HG02678 (cell line): ENCODE measurements around the gene EIF6.
"Not testable (repeated sequence)": the region's sequence is repeated elsewhere in the genome, so short reads cannot be mapped to it uniquely, and the experiment has no call there.

Experiments
- ATAC-seq: cut with Tn5 transposase; IDR thresholded peaks from one replicate; pipeline ENCODE4 v1.9.1; 2021; ENCODE audit warnings: mild to moderate bottlenecking, moderate library complexity; ENCODE audit not compliant: unreplicated experiment

EIF6 gene

DNA sequence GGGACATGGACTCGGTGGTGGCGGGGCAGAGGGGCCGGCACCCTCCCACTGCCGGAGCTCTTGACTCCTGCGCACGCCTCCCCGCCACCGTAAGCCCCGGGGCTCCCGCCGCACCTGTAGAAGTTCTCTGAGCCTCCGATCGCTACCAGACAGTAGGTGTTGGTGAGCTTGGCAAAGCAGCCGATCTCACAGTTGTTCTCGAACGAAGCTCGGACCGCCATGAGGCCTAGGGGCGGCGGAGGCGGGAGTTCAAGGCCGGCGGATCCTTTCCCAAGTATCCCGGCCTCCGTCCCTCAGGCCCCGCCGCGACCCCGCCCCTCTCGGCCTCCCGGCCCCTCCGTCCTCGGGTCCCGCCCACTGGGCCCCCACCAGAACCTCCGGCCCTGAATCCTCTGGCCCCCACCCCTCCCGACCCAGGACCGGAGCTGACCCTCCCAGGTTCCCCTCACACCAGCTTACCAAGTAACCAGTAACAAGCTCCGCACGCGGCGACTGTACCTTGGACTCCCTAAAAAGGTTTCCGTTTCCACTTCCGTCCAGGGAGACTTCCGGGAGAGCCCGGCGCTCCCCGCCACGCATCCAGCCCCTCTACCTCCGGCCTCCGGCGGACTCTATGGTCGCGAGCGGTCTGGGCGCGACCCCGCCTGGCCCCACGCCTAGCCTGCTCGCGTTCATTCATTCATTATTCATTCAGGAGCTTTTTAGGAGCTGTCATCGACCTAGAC is at the start of gene EIF6:
Gene EIF6 (minus strand): TSS at position 506 of the 725 bp plus-strand sequence. CDS start 285 bp downstream, at position 221.
- peak; percentile 84 for ATAC-seq

DNA sequence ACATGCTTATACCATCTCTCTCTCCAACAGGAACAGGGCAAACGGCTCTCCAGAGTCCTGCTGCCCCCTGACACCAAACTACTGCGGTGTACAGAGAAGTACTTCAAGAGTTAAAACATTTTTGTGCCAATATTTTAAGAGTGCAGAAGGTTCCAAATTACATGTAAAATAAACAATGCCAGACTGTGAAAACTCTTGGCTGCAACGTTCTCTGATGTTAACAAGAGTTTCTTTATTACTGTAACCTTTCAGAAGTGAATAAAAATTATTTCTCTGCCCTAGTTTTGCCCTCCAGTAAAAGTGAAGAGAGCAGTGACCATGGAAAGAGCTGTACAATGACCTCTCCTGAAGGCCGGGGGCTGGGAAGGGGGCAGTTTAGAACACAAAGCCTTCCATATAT is 49.0 kb upstream of the EIF6 start:
- ATAC-seq: no peak

DNA sequence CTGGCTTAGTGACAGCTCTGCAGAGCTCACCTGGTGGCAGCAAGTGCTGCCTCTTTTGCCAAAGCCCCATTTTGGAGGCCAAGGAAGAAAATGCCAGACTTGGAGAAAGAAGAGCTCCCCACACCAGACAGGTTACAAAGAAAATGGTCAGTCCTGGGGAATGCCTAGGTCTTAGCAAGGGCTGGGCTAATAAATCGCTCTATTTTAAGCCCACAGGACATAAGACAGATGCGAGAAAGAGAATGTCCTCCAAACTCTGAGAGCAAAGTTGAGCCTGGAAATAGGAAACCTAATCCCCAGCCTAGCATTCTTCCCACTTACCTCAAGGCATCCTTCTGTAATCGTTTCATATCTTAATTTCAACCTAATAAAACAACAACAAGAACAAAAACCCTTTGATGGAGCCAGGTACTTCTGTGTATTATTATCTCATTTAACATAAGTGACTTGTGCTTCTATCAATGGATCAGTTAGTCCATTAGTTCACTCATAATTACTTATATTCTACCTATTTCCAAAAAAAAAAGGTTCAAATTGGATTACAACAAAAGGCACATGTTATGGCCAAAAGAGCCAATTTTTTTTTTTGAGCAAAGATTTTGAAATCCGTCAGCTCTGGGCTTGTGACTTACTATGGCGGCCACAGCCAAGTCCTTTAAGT is 48.1 kb upstream of the EIF6 start:
- ATAC-seq: no peak

DNA sequence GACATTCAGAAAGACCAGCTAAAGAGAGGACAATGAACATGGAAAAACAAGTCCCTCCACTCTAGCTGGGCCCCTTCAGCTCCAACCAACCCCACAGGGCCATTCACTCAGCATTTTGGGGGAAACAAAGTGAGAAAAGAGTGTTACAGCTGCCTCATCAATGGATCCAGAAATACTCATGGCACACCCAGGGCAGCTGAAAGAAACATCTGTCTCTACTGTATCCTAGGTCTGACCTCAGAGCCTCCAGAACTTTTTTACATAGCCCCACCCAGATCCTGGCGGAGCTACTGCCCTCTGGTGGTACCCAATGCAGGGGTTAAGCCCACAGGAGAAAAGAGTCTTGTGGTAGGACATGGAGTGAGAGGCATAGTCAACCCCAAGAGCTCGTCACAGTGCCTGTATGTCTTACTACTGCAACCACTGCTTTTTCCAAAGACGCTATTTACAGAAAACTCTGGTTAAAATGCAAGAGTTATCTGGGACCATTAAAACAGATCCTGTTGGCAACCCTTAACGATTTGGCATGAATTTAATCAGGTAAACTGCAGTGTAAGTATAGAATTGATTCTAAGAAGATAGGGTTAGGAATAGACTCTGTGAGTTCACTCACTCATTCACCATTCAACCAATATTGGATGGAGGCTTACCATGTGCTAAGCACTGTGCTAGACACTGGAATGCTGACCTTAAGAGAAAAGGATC is 45.0 kb upstream of the EIF6 start:
- no peak for ATAC-seq

DNA sequence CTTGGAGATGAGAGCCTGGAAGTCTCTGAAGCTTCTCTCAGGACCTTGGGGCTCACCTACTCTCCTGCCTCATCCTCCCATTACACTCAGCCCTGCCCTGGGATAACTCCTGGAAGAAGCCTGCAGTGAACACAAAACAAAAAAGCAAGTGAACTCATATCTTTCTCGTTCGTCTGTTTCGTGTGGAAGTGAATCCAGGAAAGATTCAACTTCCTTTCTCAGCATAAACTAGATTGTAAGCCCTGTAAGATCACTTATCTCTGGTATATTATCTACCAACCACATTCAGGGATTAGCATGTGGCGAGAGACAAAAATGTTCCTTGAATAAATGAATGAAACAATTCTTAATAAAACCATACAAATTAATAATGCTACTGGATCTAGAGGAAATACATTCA is 44.1 kb upstream of the EIF6 start:
- ATAC-seq: no peak

DNA sequence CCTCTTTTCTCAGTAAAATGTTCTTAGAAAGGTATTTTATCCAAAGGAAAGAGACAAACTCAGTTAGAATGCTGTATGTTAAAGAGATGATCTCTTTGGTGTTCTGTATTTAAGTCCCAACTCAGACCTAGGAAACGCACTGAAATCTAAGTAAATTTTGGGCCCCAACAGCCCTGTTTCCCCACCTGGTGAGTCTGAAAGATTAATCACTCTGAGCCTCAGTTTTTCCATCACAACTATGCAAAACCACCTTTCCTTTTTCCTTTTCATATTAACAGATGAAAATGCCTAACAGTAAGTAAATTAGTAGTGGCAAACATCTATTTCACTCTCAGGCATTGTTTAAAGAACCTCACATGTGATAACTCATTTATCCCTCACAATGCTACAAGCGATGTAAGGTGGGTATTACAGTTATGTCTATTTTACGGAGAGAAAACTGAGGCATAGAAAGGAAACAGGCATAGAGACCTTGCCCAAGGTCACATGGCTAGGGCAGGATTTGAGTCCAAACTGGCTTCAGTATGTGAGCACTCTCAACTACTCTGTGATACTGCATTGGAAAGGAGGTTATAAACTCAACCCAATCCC is 43.6 kb upstream of the EIF6 start:
- no peak for ATAC-seq

DNA sequence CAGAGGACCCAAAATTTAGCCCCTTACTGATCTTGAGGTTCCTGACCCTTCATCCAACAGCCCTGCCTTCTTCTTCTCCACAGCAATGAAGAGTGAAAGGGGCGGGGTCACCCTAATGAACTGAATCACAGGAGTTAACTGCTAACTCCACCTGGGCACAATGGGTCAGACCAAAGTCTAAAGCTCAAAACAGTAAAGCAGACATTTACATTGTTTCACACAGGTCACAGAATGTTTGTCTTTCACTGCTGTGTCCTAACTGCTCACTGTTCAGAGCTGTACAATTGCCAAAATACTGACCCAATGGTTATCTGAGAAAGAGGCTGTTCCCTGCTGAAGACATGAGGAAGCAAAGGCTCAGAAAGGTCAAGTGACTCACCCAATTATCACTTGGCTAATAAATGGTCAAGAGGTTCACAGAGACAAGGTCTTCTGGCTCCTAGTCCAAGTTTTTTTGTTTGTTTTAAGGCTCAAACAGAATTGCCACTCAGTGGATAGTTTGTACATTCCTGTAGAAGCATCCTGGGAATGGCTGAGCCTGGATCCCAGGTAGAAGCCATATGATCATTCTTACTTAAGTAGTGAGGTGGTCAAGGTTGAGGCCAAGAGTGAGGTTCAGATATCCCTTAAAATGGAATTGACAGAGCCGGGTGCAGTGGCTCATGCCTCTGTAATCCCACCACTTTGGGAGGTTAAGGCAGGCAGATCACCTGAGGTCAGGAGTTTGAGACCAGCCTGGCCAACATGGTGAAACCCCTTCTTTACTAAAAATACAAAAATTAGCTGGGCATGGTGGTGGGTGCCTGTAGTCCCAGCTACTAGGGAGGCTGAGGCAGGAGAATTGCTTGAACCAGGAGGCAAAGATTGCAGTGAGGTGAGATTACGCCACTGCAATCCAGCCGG is 42.8 kb upstream of the EIF6 start:
- ATAC-seq: no peak

DNA sequence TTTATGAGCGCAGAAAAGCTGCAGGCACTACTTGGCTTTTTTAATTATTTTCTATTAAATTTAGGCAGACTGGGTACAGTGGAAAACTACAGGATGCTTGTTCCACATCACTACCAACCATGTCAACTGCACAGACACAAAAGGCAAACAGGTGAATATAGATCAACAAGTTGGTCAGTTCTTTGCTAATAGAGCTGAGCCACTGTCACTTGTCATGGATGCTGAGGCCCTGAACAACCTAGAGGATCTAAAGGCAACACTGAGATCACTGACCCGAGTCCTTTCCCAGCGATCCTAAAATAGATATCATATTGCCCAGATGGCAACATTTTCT is 42.1 kb upstream of the EIF6 start:
- ATAC-seq: no peak

DNA sequence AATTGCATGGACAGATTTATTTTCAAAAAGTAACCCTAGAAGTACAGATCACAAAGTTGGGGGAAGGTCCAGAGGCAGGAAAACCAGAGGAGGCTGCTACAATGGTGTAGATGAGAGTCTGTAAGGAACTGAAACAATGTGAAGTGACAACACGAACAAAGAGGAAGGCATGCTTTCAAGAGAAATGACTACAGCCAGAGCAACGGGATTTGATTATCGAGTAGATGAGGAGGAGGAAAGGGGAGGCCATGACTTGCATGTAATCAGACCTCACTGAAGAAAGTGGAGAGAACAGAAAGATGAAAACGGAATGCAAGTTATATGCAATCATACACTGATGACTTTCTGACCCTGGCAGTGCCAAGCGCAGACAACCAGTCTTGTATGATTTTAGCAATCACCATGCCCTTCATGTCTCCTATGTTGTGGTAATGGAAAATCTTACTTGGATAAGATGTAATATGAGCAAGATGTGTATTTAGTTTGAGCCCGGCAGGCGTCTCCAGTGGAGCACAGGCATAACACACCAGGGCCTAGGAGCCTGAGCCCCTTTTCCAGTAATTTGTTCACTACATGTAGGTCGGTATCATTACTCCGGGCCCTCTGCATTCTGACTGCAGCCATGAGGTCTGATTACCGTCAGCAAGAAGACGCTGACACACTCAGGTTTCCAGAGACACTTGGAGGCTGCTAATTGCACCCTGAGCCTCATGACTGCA is 41.6 kb upstream of the EIF6 start:
- no peak for ATAC-seq

DNA sequence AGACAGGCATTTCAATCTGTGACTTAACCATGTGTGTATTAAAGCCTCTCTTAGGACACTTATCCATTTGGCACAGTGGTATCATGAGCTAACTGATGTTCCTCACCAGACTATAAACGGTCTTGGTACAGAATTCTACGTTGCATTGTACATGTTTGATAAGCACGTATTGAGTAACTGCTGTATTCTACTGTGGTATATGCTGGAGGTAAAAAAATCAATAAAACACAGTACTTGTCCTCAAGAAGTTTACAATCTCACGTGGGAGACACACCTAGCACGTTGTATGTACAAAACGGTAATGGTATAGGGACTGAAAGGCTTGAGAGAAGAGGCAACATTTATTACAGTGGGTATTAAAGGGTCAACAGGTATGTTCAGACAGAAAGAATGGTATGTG is 40.8 kb upstream of the EIF6 start:
- ATAC-seq: no peak

DNA sequence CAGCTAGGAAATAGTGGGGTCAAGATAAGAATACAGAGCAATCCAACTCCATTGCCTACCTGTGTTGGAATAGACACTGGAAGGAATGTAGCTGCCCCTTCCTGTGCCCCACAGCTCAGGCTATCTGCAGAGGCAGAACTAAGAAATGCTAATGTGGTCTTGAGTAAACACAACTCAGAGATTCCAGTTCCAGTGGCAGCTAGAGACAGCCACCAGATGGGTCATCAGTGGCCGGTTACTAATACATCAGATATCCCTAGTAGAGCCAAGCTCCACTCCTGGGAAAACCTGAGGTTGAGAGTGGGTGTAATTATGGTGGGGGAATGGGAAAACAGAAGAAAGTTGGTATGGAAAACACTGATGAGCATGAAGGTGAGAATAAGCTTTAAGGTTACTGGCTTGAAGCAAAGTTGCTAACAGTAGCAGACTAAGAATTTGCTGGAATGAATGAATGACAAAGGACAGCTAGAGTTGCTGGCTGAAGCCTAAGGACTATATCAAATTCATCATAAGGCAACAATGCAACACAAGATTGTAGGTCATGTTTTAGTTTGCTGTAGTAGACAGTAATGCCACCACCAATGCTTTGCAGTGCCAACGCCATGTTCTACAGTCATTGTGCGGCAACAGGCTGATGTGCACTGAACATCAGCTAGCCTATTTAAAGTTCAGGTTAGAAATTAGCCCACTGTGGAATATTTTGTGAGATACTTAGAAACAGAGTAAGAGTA is 36.0 kb upstream of the EIF6 start:
- ATAC-seq: no peak

DNA sequence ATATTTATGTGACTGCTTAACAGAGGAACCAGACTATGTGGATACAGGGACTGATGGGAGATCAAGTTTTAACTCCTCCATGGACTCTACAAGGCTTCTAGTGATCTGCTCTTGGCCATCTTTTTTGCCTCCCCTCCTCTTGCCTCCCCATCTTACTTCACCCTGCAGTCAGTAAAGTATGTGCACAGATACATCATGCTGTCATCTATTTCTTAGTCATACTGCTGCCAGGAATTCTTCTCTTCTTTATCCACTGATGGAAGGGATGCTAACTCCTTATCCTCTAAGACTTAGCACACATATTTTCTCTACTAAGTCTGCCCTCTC is 35.3 kb upstream of the EIF6 start:
- ATAC-seq: no peak

DNA sequence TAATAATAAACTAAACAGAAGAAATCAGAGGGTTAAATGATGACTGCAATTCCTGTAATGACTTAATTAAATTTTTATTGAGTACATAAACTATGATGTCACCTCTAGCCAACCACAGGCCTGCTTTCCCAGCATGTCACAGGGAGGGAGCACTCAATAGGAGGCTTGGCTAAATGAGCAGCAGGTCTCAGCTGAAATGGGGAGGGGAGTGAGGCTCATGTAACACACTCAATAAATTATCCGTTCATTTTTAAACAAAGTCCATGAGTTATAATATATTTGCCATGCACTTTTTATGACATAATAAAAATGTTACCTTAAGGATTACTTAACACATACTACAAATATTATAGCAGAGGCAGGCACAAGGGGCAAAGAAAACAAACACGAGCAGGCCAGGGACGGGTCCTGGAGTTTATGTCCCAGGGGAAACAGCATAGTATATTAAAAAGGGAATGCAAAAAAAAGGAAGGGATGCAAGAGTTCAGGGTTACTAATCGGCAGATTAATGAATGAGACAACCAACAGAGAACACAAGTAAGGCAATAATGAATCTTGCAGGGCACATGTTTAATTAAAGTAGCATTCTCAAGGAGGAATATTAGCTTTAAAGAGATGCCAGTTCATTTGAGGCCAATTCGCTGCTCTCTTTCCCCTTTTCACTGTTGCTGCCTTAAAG is 34.8 kb upstream of the EIF6 start:
- ATAC-seq: no peak

DNA sequence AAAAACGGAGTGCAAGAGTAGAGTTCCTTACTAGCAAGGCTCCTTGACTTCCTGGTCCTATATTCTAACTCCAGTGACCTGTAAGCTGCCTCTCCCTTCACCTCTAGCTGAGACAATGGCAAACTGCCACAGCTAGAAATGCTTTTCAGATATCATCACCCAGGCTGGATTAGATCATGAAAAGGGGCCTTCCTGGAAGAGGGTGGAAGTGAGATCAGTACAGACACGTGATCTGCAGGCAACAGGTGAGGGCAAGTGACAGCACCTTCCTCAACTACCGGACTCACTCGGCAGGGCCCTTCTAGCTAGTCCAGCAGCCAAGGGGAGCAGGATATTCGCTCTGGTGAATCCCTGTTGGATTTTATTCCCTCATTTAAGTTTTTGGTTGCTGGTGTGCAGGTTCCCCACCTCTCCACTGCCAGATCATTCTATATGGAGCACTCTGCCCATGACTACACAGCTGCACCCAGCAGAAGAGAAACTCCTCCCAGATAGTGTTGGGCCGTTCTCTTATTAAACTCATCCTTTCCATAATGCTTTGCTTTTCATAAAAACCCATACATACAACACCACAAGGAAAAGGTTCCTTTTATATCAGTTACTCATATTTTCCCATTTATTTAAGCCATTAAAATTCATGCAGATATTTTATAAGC is 34.1 kb upstream of the EIF6 start:
- ATAC-seq: no peak

DNA sequence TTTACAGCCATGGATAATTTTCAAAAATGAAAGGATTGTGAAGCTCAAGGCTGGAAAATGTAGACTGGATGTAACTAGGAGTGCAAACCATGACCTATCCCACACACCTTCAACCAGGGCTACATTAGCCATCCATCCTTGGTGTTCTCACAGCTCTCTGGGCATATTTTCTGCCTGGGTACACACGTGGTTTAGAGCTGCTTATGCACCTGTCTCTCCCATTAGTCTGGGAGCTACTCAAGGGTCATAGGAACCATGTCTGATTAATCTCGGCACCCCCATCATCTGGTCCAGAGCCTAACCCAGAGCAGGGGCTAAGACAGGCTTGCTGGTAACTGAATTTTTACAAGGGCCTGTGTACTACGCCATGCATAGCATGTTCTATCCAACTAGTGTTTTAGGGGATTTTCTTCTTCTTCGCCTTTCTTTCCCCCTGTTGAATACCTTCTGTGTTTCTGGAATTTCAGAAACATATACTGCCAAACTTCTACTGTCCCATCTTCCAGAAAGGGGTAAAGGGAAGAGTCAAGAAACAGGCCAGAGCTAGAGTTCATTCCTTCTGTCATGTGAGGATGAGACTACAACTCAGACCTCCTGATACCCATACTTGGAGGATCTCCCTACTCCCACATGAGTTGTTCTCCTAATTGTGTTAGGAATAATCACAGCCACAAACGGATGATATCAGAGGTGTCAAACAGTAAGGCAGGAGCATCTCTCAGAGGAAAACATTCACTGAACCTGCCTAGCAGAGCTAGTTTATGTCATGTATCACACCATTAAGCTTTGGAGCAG is 33.0 kb upstream of the EIF6 start:
- ATAC-seq: no peak

DNA sequence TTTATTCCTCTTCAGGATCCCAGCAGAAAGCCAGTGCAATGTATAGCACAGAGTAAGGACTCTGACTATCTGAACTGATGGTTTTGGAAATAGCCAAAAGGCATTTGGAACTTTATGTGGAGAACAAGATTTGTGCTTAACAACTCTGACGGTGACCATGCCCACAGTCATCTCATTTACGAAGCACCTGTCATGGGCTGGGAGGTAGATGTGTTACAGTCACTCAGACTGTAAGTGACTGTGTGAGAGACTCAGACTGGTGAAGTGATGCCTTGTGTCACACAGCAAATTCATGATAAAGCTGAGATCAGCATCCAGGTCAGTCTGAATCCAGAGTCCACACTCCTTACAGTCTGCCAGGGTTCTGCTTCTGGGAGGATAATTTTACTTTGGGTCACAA is 31.5 kb upstream of the EIF6 start:
- ATAC-seq: no peak

DNA sequence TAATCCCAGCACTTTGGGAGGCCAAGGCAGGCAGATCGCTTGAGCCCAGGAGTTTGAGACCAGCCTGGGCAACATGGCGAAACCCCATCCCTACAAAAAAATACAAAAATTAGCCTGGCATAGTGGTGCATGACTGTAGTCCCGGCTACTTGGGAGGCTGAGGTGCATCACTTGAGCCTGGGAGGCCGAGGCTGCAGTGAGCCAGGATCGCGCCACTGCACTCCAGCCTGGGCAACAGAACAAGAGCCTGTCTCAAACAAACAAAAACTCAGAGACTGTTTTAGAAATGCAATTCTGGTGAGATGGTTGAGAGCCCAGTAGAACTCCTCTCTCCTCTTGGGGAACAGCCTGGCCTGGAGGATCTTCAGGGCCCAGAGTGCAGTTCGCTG is 31.1 kb upstream of the EIF6 start:
- not testable (repeated sequence) for ATAC-seq
